ENCODE measurements around the gene GNAZ.

GRCh38 chr22:23115369-23115768, 45.0 kb downstream of the GNAZ start:
- TF ChIP-seq, protein P1, sequence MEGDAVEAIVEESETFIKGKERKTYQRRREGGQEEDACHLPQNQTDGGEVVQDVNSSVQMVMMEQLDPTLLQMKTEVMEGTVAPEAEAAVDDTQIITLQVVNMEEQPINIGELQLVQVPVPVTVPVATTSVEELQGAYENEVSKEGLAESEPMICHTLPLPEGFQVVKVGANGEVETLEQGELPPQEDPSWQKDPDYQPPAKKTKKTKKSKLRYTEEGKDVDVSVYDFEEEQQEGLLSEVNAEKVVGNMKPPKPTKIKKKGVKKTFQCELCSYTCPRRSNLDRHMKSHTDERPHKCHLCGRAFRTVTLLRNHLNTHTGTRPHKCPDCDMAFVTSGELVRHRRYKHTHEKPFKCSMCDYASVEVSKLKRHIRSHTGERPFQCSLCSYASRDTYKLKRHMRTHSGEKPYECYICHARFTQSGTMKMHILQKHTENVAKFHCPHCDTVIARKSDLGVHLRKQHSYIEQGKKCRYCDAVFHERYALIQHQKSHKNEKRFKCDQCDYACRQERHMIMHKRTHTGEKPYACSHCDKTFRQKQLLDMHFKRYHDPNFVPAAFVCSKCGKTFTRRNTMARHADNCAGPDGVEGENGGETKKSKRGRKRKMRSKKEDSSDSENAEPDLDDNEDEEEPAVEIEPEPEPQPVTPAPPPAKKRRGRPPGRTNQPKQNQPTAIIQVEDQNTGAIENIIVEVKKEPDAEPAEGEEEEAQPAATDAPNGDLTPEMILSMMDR (IDR thresholded peaks at IDR 0.05; ENCODE audit: insufficient read depth, low read length, poor library complexity, severe bottlenecking), result no peak
- no peak for TF ChIP-seq EZH2phosphoT487 (conservative IDR thresholded peaks at IDR 0.05; ENCODE audit: low read length)

Data from SU-DHL-6 (cell line).